ENCODE results near the gene NGEF.

The NGEF gene

GRCh38 chr2:232838406-232838874 is 174.6 kb downstream of the NGEF start:
- DNase-seq (ENCODE audit: low read depth, low spot score): no peak

GRCh38 chr2:232836934-232837333 is 176.1 kb downstream of the NGEF start:
- DNase-seq (ENCODE audit: low read depth, low spot score): no peak

- DNase-seq (ENCODE audit: low read depth, low spot score): no peak
Observed at GRCh38 chr2:232835687-232836208, 177.3 kb downstream of the NGEF start.

- no peak for DNase-seq (ENCODE audit: low read depth, low spot score)
Observed at GRCh38 chr2:232833830-232834229, 179.2 kb downstream of the NGEF start.

GRCh38 chr2:232831496-232831895 is 181.6 kb downstream of the NGEF start:
- DNase-seq (ENCODE audit: low read depth, low spot score): no peak

GRCh38 chr2:232829988-232830387 is 183.1 kb downstream of the NGEF start:
- DNase-seq (ENCODE audit: low read depth, low spot score): no peak
